ENCODE measurements around the gene PCDHB13.
"Not testable (repeated sequence)": the region's sequence is repeated elsewhere in the genome, so short reads cannot be mapped to it uniquely, and the experiment has no call there.

The PCDHB13 gene

GRCh38 chr5:141213656-141214339 lies at the start of gene PCDHB13:
TSS of gene PCDHB13 (plus strand) at chr5:141213919. CDS start at chr5:141214124, 205 bp downstream.
- DNase-seq, result not testable (repeated sequence)

DNA sequence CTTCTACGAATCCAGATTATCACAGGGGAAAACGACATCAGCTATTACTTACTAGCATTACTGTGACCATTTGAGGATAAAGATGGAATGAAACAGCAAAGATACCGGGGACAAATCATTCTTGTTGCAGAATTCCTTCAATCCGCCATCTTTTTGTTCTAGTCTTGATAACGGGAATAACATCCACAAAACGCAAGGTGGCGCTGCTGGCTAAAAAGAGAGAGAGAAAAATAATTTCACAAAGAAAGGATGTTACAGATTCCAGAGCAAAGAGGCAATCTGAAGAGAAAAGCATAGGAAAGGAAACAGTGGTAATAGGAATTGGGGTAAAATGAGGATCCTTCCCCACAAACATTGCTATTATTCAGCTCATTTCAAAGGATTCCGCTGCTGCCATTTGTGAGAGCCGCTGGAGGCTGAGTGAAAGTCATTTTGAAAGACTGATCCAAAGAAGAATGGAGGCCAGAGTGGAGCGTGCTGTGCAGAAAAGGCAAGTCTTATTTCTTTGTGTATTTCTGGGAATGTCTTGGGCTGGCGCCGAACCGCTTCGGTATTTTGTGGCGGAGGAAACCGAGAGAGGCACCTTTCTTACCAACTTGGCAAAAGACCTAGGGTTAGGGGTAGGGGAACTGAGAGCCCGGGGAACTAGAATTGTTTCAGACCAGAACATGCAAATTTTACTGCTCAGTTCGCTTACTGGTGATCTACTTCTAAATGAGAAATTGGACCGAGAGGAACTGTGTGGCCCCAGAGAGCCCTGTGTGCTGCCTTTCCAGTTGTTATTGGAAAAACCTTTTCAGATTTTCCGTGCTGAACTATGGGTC lies 41.1 kb upstream of the PCDHB13 start, which contains the start of gene PCDHB7:
Gene PCDHB7, plus strand, starts transcription at position 264 of the 824 bp plus-strand sequence. Its CDS starts 192 bp downstream, at position 456.
- peak; percentile 3 for DNase-seq

GRCh38 chr5:141174291-141175104 lies 39.2 kb upstream of the PCDHB13 start:
- DNase-seq, result not testable (repeated sequence)

DNA sequence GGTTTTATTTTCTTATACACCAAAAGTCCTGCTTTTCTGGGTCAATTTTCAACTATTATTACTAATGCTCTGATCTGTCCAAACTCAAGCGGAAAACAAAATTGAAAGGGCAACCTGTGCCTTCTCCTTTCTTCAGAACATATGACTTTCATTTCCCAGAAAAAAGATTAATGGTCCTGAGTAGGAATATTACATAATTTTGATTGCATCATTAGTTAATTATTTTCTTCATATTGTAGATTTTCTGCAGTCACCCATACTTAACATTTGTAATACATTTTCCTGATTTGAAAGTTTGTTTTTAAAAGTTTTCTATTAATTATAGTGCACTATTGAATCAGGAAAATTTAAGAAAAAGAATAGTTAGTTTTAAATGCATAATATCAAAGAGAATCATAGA lies 37.8 kb upstream of the PCDHB13 start:
- DNase-seq, result no peak

DNA sequence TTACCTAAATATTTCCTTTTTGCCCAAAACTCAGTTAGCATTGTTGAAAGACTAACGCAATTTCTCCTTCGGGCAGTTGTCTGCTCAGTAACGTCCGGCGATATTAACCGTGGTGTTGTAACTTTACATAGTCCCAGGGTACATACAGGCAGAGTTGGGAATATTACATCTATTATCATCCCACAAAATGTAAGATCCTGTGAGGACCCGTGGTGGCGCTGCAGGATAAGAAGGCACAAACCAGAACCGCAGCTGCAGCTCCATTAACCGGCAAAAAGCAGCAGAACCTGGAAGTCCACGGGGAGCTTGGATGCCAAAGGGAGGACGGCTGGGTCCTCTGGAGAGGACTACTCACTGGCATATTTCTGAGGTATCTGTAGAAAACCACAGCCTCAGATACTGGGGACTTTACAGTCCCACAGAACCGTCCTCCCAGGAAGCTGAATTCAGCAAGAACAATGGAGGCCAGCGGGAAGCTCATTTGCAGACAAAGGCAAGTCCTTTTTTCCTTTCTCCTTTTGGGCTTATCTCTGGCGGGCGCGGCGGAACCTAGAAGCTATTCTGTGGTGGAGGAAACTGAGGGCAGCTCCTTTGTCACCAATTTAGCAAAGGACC lies 36.0 kb upstream of the PCDHB13 start, which contains the start of gene PCDHB8:
Gene PCDHB8, plus strand, starts transcription at position 214 of the 615 bp plus-strand sequence. Its CDS starts 245 bp downstream, at position 459.
- DNase-seq, result not testable (repeated sequence)

GRCh38 chr5:141179371-141179770 lies 34.3 kb upstream of the PCDHB13 start:
- DNase-seq, result not testable (repeated sequence)

DNA sequence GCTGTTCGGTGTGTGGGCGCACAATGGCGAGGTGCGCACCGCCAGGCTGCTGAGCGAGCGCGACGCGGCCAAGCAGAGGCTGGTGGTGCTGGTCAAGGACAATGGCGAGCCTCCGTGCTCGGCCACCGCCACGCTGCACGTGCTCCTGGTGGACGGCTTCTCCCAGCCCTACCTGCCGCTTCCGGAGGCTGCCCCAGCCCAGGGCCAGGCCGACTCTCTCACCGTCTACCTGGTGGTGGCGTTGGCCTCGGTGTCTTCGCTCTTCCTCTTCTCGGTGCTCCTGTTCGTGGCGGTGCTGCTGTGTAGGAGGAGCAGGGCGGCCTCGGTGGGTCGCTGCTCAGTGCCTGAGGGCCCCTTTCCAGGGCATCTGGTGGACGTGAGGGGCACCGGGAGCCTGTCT lies 33.8 kb upstream of the PCDHB13 start:
- not testable (repeated sequence) for DNase-seq

DNA sequence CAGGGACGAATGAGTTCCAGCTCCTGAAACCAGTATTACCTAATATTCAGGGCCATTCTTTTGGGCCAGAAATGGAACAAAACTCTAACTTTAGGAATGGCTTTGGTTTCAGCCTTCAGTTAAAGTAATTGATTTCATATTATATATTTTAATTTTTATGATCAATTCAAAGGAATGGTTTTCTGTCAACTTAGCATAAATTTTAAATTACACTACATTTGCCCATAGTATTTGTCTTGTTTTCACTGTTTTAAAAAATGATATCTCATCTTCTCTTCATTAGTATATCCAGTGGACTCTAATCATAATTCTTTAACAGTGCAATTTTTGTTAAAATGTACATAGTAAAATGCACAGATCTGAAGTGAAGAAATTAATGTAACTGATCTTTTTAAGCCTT lies 33.4 kb upstream of the PCDHB13 start:
- no peak for DNase-seq

GRCh38 chr5:141182248-141182647 lies 31.5 kb upstream of the PCDHB13 start, which contains the start of gene PCDHB16:
TSS of gene PCDHB16 (plus strand) at chr5:141182387. CDS start at chr5:141182560, 173 bp downstream.
- DNase-seq, result no peak

- DNase-seq, result not testable (repeated sequence)
Observed at GRCh38 chr5:141184117-141184855, 29.4 kb upstream of the PCDHB13 start.

- DNase-seq, result peak; percentile 6
Observed at GRCh38 chr5:141186897-141187512, 26.7 kb upstream of the PCDHB13 start, which contains the start of gene PCDHB9. TSS of gene PCDHB9 (plus strand) at chr5:141187161. CDS start at chr5:141187319, 158 bp downstream.

DNA sequence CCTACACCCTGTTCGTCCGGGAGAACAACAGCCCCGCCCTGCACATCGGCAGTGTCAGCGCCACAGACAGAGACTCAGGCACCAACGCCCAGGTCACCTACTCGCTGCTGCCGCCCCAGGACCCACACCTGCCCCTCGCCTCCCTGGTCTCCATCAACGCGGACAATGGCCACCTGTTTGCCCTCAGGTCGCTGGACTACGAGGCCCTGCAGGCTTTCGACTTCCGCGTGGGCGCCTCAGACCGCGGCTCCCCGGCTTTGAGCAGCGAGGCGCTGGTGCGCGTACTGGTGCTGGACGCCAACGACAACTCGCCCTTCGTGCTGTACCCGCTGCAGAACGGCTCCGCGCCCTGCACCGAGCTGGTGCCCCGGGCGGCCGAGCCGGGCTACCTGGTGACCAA lies 25.0 kb upstream of the PCDHB13 start:
- not testable (repeated sequence) for DNase-seq

DNA sequence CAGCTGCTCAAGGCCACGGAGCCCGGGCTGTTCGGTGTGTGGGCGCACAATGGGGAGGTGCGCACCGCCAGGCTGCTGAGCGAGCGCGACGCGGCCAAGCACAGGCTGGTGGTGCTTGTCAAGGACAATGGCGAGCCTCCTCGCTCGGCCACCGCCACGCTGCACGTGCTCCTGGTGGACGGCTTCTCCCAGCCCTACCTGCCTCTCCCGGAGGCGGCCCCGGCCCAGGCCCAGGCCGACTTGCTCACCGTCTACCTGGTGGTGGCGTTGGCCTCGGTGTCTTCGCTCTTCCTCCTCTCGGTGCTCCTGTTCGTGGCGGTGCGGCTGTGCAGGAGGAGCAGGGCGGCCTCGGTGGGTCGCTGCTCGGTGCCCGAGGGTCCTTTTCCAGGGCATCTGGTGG lies 24.6 kb upstream of the PCDHB13 start:
- DNase-seq, result not testable (repeated sequence)

DNA sequence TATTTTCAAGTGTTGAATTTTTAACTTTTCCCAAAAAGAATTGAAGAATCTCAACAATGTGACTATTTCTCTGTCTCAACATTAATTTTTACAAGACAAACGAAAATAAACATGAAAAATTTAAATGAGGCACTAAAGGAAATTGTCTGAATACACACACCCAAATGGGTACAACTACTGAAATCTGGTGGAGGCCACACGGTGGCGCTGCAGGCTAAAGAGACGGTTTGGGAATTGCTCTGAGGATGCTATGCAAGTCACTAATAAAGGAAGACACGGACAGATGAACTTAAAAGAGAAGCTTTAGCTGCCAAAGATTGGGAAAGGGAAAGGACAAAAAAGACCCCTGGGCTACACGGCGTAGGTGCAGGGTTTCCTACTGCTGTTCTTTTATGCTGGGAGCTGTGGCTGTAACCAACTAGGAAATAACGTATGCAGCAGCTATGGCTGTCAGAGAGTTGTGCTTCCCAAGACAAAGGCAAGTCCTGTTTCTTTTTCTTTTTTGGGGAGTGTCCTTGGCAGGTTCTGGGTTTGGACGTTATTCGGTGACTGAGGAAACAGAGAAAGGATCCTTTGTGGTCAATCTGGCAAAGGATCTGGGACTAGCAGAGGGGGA lies 21.5 kb upstream of the PCDHB13 start, which contains the start of gene PCDHB10:
Gene PCDHB10, plus strand, starts transcription at position 244 of the 616 bp plus-strand sequence. Its CDS starts 200 bp downstream, at position 444.
- peak; percentile 20 for DNase-seq

DNA sequence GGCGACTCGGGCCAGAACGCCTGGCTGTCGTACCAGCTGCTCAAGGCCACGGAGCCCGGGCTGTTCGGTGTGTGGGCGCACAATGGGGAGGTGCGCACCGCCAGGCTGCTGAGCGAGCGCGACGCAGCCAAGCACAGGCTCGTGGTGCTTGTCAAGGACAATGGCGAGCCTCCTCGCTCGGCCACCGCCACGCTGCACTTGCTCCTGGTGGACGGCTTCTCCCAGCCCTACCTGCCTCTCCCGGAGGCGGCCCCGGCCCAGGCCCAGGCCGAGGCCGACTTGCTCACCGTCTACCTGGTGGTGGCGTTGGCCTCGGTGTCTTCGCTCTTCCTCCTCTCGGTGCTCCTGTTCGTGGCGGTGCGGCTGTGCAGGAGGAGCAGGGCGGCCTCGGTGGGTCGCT lies 19.4 kb upstream of the PCDHB13 start:
- DNase-seq, result not testable (repeated sequence)

GRCh38 chr5:141196363-141196762 lies 17.4 kb upstream of the PCDHB13 start:
- no peak for DNase-seq

- no peak for DNase-seq
Observed at GRCh38 chr5:141199359-141200235, 14.1 kb upstream of the PCDHB13 start, which contains the start of gene PCDHB11. TSS of gene PCDHB11 (plus strand) at chr5:141199627. CDS start at chr5:141199775, 148 bp downstream.

DNA sequence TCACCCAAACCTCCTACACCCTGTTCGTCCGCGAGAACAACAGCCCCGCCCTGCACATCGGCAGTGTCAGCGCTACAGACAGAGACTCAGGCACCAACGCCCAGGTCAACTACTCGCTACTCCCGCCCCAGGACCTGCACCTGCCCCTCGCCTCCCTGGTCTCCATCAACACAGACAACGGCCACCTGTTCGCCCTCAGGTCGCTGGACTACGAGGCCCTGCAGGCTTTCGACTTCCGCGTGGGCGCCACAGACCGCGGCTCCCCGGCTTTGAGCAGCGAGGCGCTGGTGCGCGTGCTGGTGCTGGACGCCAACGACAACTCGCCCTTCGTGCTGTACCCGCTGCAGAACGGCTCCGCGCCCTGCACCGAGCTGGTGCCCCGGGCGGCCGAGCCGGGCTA lies 12.6 kb upstream of the PCDHB13 start:
- not testable (repeated sequence) for DNase-seq

DNA sequence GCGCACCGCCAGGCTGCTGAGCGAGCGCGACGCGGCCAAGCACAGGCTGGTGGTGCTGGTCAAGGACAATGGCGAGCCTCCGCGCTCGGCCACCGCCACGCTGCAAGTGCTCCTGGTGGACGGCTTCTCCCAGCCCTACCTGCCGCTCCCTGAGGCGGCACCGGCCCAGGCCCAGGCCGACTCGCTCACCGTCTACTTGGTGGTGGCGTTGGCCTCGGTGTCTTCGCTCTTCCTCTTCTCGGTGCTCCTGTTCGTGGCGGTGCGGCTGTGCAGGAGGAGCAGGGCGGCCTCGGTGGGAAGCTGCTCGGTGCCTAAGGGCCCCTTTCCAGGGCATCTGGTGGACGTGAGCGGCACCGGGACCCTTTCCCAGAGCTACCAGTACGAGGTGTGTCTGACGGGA lies 12.1 kb upstream of the PCDHB13 start:
- not testable (repeated sequence) for DNase-seq

Measured in activated CD4-positive, alpha-beta T cell treated with anti-CD3 and anti-CD28 coated beads, Interleukin-10, Interleukin-2, amounts not matched to agents 100 ng/mL and 50 ng/mL, durations not matched to agents 16 hours and 8 hours (primary cell).